HepG2 (cell line): Measurements from ENCODE around the gene CDK14.

ENCODE experiments used
- HNF4G ChIP-seq, 2 experiments: sonication (generic) in 1 of 2; formaldehyde crosslinking in 1 of 2; IDR thresholded peaks; 2 replicates each; pipeline versions ENCODE4 v1.4.0 to v1.6.1; 2011 to 2020; ENCODE audit warnings: borderline replicate concordance in 2 of 2, low read depth in 2 of 2, mild to moderate bottlenecking in 2 of 2, low read length in 1 of 2, missing genetic modification reagents in 1 of 2, moderate library complexity in 1 of 2
- POLR2AphosphoS5 ChIP-seq: IDR thresholded peaks from 2 replicates; pipeline ENCODE4 v1.6.1; 2012; ENCODE audit warnings: low read depth, low read length
- TEAD2 ChIP-seq: sonication (generic); formaldehyde crosslinking; IDR thresholded peaks from 2 replicates; pipeline ENCODE4 v1.9.0; 2021; ENCODE audit warnings: missing genetic modification reagents
- TF ChIP-seq, protein P1 (sequence below): sonication (generic); formaldehyde crosslinking; IDR thresholded peaks from 2 replicates; pipeline ENCODE4 v1.5.0; 2020; ENCODE audit warnings: mild to moderate bottlenecking, missing genetic modification reagents, moderate library complexity
- TF ChIP-seq, protein P2 (sequence below): IDR thresholded peaks from 2 replicates; pipeline ENCODE4 v1.6.1; 2012; ENCODE audit warnings: low read length, improper control_type of control experiment
- TF ChIP-seq, protein P3 (sequence below): sonication (generic); formaldehyde crosslinking; IDR thresholded peaks from 2 replicates; pipeline ENCODE4 v1.4.0; 2020; ENCODE audit warnings: missing genetic modification reagents
- TF ChIP-seq, protein P4 (sequence below): sonication (generic); formaldehyde crosslinking; IDR thresholded peaks from 2 replicates; pipeline ENCODE4 v1.8.0; 2022; ENCODE audit warnings: missing genetic modification reagents, low read depth, mild to moderate bottlenecking, borderline replicate concordance
- TF ChIP-seq, protein P5 (sequence below): sonication (generic); formaldehyde crosslinking; conservative IDR thresholded peaks from 2 replicates; pipeline ENCODE4 v1.8.1; 2023; ENCODE audit warnings: missing genetic modification reagents
- TF ChIP-seq, protein P6 (sequence below): sonication (generic); formaldehyde crosslinking; IDR thresholded peaks from 2 replicates; pipeline ENCODE4 v1.4.0; 2020; ENCODE audit warnings: missing genetic modification reagents
- TF ChIP-seq, protein P7 (sequence below): sonication (generic); formaldehyde crosslinking; IDR thresholded peaks from 2 replicates; pipeline ENCODE4 v1.4.0; 2020; ENCODE audit warnings: low read depth, missing genetic modification reagents
- TF ChIP-seq, protein P8 (sequence below), 2 experiments: sonication (generic) in 1 of 2; formaldehyde crosslinking in 1 of 2; IDR thresholded peaks; 2 replicates each; pipeline versions ENCODE4 v1.4.0 to v1.6.1; 2018 to 2020; ENCODE audit warnings: missing genetic modification reagents in 2 of 2, borderline replicate concordance in 1 of 2, low read depth in 1 of 2, mild to moderate bottlenecking in 1 of 2, missing biosample characterization in 1 of 2
- TF ChIP-seq, protein P9 (sequence below): sonication (generic); formaldehyde crosslinking; IDR thresholded peaks from 2 replicates; pipeline ENCODE4 v1.8.0; 2023; ENCODE audit warnings: mild to moderate bottlenecking, missing genetic modification reagents
- TF ChIP-seq, protein P10 (sequence below): fragments of 450-650 bp; IDR thresholded peaks from 2 replicates; pipeline ENCODE4 v1.6.1; 2017; ENCODE audit warnings: mild to moderate bottlenecking

DNA sequence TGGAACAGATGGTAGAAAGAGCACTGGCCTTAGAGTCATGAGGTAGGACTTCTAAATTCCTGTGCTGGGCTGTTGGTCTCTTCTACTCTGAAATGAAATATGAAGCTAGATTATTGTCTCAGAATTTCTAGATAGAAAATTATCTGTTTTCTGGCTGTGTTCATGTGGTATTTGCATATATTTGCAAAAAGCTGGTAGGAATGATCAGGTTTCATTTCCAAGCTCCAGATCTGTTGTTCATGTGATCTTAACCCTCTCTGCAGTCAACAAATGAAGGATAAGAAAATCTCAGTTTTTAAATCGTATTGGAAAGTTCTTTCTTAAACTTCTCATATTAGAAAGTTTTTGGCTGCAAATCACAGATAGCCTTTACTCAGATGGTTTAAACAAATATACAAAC, 248.3 kb downstream of the CDK14 start:
- TF ChIP-seq, protein P1, sequence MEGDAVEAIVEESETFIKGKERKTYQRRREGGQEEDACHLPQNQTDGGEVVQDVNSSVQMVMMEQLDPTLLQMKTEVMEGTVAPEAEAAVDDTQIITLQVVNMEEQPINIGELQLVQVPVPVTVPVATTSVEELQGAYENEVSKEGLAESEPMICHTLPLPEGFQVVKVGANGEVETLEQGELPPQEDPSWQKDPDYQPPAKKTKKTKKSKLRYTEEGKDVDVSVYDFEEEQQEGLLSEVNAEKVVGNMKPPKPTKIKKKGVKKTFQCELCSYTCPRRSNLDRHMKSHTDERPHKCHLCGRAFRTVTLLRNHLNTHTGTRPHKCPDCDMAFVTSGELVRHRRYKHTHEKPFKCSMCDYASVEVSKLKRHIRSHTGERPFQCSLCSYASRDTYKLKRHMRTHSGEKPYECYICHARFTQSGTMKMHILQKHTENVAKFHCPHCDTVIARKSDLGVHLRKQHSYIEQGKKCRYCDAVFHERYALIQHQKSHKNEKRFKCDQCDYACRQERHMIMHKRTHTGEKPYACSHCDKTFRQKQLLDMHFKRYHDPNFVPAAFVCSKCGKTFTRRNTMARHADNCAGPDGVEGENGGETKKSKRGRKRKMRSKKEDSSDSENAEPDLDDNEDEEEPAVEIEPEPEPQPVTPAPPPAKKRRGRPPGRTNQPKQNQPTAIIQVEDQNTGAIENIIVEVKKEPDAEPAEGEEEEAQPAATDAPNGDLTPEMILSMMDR (CRISPR knock-in tag): no peak
- TF ChIP-seq, protein P2, sequence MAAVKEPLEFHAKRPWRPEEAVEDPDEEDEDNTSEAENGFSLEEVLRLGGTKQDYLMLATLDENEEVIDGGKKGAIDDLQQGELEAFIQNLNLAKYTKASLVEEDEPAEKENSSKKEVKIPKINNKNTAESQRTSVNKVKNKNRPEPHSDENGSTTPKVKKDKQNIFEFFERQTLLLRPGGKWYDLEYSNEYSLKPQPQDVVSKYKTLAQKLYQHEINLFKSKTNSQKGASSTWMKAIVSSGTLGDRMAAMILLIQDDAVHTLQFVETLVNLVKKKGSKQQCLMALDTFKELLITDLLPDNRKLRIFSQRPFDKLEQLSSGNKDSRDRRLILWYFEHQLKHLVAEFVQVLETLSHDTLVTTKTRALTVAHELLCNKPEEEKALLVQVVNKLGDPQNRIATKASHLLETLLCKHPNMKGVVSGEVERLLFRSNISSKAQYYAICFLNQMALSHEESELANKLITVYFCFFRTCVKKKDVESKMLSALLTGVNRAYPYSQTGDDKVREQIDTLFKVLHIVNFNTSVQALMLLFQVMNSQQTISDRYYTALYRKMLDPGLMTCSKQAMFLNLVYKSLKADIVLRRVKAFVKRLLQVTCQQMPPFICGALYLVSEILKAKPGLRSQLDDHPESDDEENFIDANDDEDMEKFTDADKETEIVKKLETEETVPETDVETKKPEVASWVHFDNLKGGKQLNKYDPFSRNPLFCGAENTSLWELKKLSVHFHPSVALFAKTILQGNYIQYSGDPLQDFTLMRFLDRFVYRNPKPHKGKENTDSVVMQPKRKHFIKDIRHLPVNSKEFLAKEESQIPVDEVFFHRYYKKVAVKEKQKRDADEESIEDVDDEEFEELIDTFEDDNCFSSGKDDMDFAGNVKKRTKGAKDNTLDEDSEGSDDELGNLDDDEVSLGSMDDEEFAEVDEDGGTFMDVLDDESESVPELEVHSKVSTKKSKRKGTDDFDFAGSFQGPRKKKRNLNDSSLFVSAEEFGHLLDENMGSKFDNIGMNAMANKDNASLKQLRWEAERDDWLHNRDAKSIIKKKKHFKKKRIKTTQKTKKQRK: no peak
- TF ChIP-seq, protein P3, sequence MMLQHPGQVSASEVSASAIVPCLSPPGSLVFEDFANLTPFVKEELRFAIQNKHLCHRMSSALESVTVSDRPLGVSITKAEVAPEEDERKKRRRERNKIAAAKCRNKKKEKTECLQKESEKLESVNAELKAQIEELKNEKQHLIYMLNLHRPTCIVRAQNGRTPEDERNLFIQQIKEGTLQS (CRISPR knock-in tag): no peak
- no peak for TF ChIP-seq POLR2AphosphoS5
- TF ChIP-seq, protein P4, sequence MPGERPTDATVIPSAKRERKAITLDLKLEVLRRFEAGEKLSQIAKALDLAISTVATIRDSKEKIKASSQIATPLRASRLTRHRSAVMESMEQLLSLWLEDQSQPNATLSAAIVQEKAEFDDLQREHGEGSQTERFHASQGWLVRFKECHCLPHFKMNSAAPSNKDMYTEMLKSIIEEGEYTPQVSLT (CRISPR knock-in tag): no peak
- TF ChIP-seq, protein P5, sequence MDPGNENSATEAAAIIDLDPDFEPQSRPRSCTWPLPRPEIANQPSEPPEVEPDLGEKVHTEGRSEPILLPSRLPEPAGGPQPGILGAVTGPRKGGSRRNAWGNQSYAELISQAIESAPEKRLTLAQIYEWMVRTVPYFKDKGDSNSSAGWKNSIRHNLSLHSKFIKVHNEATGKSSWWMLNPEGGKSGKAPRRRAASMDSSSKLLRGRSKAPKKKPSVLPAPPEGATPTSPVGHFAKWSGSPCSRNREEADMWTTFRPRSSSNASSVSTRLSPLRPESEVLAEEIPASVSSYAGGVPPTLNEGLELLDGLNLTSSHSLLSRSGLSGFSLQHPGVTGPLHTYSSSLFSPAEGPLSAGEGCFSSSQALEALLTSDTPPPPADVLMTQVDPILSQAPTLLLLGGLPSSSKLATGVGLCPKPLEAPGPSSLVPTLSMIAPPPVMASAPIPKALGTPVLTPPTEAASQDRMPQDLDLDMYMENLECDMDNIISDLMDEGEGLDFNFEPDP (CRISPR knock-in tag): no peak
- TF ChIP-seq, protein P6, sequence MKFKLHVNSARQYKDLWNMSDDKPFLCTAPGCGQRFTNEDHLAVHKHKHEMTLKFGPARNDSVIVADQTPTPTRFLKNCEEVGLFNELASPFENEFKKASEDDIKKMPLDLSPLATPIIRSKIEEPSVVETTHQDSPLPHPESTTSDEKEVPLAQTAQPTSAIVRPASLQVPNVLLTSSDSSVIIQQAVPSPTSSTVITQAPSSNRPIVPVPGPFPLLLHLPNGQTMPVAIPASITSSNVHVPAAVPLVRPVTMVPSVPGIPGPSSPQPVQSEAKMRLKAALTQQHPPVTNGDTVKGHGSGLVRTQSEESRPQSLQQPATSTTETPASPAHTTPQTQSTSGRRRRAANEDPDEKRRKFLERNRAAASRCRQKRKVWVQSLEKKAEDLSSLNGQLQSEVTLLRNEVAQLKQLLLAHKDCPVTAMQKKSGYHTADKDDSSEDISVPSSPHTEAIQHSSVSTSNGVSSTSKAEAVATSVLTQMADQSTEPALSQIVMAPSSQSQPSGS (CRISPR knock-in tag): no peak
- TF ChIP-seq TEAD2 (CRISPR knock-in tag): no peak
- no peak for TF ChIP-seq HNF4G (IDR thresholded peaks at IDR 0.05; ENCODE audit: borderline replicate concordance, low read depth, low read length)
- TF ChIP-seq HNF4G (CRISPR knock-in tag; IDR thresholded peaks at IDR 0.05; ENCODE audit: borderline replicate concordance, low read depth): no peak
- TF ChIP-seq, protein P7, sequence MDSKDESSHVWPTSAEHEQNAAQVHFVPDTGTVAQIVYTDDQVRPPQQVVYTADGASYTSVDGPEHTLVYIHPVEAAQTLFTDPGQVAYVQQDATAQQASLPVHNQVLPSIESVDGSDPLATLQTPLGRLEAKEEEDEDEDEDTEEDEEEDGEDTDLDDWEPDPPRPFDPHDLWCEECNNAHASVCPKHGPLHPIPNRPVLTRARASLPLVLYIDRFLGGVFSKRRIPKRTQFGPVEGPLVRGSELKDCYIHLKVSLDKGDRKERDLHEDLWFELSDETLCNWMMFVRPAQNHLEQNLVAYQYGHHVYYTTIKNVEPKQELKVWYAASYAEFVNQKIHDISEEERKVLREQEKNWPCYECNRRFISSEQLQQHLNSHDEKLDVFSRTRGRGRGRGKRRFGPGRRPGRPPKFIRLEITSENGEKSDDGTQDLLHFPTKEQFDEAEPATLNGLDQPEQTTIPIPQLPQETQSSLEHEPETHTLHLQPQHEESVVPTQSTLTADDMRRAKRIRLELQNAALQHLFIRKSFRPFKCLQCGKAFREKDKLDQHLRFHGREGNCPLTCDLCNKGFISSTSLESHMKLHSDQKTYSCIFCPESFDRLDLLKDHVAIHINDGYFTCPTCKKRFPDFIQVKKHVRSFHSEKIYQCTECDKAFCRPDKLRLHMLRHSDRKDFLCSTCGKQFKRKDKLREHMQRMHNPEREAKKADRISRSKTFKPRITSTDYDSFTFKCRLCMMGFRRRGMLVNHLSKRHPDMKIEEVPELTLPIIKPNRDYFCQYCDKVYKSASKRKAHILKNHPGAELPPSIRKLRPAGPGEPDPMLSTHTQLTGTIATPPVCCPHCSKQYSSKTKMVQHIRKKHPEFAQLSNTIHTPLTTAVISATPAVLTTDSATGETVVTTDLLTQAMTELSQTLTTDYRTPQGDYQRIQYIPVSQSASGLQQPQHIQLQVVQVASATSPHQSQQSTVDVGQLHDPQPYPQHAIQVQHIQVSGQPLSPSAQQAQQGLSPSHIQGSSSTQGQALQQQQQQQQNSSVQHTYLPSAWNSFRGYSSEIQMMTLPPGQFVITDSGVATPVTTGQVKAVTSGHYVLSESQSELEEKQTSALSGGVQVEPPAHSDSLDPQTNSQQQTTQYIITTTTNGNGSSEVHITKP: no peak
- TF ChIP-seq, protein P8, sequence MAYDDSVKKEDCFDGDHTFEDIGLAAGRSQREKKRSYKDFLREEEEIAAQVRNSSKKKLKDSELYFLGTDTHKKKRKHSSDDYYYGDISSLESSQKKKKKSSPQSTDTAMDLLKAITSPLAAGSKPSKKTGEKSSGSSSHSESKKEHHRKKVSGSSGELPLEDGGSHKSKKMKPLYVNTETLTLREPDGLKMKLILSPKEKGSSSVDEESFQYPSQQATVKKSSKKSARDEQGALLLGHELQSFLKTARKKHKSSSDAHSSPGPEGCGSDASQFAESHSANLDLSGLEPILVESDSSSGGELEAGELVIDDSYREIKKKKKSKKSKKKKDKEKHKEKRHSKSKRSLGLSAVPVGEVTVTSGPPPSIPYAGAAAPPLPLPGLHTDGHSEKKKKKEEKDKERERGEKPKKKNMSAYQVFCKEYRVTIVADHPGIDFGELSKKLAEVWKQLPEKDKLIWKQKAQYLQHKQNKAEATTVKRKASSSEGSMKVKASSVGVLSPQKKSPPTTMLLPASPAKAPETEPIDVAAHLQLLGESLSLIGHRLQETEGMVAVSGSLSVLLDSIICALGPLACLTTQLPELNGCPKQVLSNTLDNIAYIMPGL (CRISPR knock-in tag; IDR thresholded peaks at IDR 0.05; ENCODE audit: borderline replicate concordance in 1 of 2, low read depth in 1 of 2): no peak
- TF ChIP-seq, protein P9, sequence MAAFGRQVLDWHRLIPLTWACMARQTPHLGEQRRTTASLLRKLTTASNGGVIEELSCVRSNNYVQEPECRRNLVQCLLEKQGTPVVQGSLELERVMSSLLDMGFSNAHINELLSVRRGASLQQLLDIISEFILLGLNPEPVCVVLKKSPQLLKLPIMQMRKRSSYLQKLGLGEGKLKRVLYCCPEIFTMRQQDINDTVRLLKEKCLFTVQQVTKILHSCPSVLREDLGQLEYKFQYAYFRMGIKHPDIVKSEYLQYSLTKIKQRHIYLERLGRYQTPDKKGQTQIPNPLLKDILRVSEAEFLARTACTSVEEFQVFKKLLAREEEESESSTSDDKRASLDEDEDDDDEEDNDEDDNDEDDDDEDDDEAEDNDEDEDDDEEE: no peak
- TF ChIP-seq, protein P10, sequence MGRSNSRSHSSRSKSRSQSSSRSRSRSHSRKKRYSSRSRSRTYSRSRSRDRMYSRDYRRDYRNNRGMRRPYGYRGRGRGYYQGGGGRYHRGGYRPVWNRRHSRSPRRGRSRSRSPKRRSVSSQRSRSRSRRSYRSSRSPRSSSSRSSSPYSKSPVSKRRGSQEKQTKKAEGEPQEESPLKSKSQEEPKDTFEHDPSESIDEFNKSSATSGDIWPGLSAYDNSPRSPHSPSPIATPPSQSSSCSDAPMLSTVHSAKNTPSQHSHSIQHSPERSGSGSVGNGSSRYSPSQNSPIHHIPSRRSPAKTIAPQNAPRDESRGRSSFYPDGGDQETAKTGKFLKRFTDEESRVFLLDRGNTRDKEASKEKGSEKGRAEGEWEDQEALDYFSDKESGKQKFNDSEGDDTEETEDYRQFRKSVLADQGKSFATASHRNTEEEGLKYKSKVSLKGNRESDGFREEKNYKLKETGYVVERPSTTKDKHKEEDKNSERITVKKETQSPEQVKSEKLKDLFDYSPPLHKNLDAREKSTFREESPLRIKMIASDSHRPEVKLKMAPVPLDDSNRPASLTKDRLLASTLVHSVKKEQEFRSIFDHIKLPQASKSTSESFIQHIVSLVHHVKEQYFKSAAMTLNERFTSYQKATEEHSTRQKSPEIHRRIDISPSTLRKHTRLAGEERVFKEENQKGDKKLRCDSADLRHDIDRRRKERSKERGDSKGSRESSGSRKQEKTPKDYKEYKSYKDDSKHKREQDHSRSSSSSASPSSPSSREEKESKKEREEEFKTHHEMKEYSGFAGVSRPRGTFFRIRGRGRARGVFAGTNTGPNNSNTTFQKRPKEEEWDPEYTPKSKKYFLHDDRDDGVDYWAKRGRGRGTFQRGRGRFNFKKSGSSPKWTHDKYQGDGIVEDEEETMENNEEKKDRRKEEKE: no peak
